Small intestine (tissue), 7 donors: Measurements from ENCODE around the gene SLC9A9. TPM values are rescaled to one million over a fixed set of nuclear protein-coding genes. Genes with fewer than 3 reads are reported as not detected.

Source experiments
- DNase-seq, 2 donors: peaks; one replicate each; pipeline versions ENCODE4 v3.0.0 to v3.0.0-alpha.2; 2013
- FAIRE-seq: peaks from 2 replicates; lab custom pipeline; 2012; peaks lifted over from hg19 to GRCh38; lab: Jason Lieb, UNC
- H3K27ac ChIP-seq, 3 donors: one replicate each; pipeline ENCODE4 v1.5.1; 2013; ENCODE audit warnings: low read length in 2 of 3, mild to moderate bottlenecking in 2 of 3, control low read depth in 1 of 3, inconsistent platforms in 1 of 3, low read depth in 1 of 3, moderate library complexity in 1 of 3
- H3K27me3 ChIP-seq, 3 donors: one replicate each; pipeline ENCODE4 v1.6.1; 2013; ENCODE audit warnings: low read length in 3 of 3, inconsistent platforms in 1 of 3; ENCODE audit not compliant: control insufficient read depth in 3 of 3, insufficient read depth in 3 of 3
- H3K36me3 ChIP-seq, 3 donors: one replicate each; pipeline ENCODE4 v1.6.1; 2013; ENCODE audit warnings: low read length in 3 of 3, inconsistent platforms in 1 of 3, low read depth in 1 of 3, mild to moderate bottlenecking in 1 of 3, moderate library complexity in 1 of 3; ENCODE audit not compliant: control insufficient read depth in 3 of 3, insufficient read depth in 2 of 3
- H3K4me1 ChIP-seq, 3 donors: one replicate each; pipeline ENCODE4 v1.6.1; 2013; ENCODE audit warnings: low read length in 2 of 3, inconsistent platforms in 1 of 3, low read depth in 1 of 3, mild to moderate bottlenecking in 1 of 3, moderate library complexity in 1 of 3; ENCODE audit not compliant: control insufficient read depth in 3 of 3, insufficient read depth in 2 of 3
- H3K4me3 ChIP-seq, 3 donors: one replicate each; pipeline ENCODE4 v1.5.1; 2013; ENCODE audit warnings: low read length in 3 of 3, control low read depth in 1 of 3, inconsistent platforms in 1 of 3, low read depth in 1 of 3, mild to moderate bottlenecking in 1 of 3, moderate library complexity in 1 of 3
- H3K9me3 ChIP-seq, 2 donors: one replicate each; pipeline ENCODE4 v1.6.1; 2013; ENCODE audit warnings: low read depth in 1 of 2, low read length in 1 of 2; ENCODE audit not compliant: control insufficient read depth in 2 of 2, insufficient read depth in 1 of 2
- WGBS, 3 donors: extraction: QIAGEN DNeasy Blood & Tissue Kit; methylation state at CpG; one replicate each; pipeline ENCODE4 v1.1.7; 2013; 5-methylcytosine and 5-hydroxymethylcytosine counted together
- polyA plus RNA-seq, 4 donors: library from polyadenylated mRNA; stranded (reverse) in 3 of 4; unstranded in 1 of 4; fragments of 200-250 nt in 3 of 4; fragments of 120-200 nt in 1 of 4; gene quantifications; one replicate each; pipeline versions ENCODE4 v1.2.1 to v1.2.3, GENCODE V29; 2013
- donor health status: healthy with polysubstance abuse.
- donor health status: control.
- donor health status: control.
- donor health status: Bipolar disorder and iron deficiency.
- donor health status: healthy.

SLC9A9 gene
- polyA plus RNA-seq, 4 donors = 1.4 to 4.6 (median 4.1) TPM; not detected in 1

GRCh38 chr3:143482106-143483088 lies 365.9 kb downstream of the SLC9A9 start:
- WGBS, 3 donors = 74 to 82% (median 78%) methylated on average over 8 of the region's 8 CpGs
- FAIRE-seq = no peak

GRCh38 chr3:143480344-143480743 lies 367.9 kb downstream of the SLC9A9 start:
- Histone ChIP-seq H3K9me3 (no peaks in the 10 kb centered on the region), H3K27me3 (no peaks in the 10 kb centered on the region), H3K27ac (no peak overlapping the region), H3K4me3 (no peak overlapping the region), H3K36me3 (no peaks in the 10 kb centered on the region), H3K4me1 (peaks cover 0 to 10% (median 0%) of the 10 kb centered on the region in 3 donors)
- DNase-seq (peak; percentile 59 to 79), FAIRE-seq (no peak)
- WGBS, 3 donors = 16 to 48% (median 18%) methylated on average over 5 of the region's 5 CpGs

More at GRCh38 chr3:143482106-143483088, 365.9 kb downstream of the SLC9A9 start:
- Histone ChIP-seq H3K27me3 (no peaks in the 10 kb centered on the region), H3K4me3 (no peak overlapping the region), H3K9me3 (no peaks in the 10 kb centered on the region), H3K4me1 (peaks cover 0 to 10% (median 0%) of the 10 kb centered on the region in 3 donors), H3K36me3 (no peaks in the 10 kb centered on the region), H3K27ac (no peak overlapping the region)
- DNase-seq = no peak

GRCh38 chr3:143479727-143480126 lies 368.5 kb downstream of the SLC9A9 start:
- no peak for FAIRE-seq
- H3K27me3 ChIP-seq = no peaks in the 10 kb centered on the region
- H3K4me3 ChIP-seq = no peak overlapping the region
- H3K27ac ChIP-seq = no peak overlapping the region
- DNase-seq = no peak
- no peaks in the 10 kb centered on the region for H3K36me3 ChIP-seq
- no peaks in the 10 kb centered on the region for H3K9me3 ChIP-seq
- WGBS, 3 donors = 45 to 72% (median 59%) methylated on average over 1 of the region's 1 CpG
- peaks cover 0 to 10% (median 0%) of the 10 kb centered on the region in 3 donors for H3K4me1 ChIP-seq

GRCh38 chr3:143478115-143478693 lies 370.1 kb downstream of the SLC9A9 start:
- 48 to 59% (median 49%) methylated on average over 3 of the region's 3 CpGs for WGBS, 3 donors
- DNase-seq (no peak), FAIRE-seq (no peak)
- no peaks in the 10 kb centered on the region for H3K27me3 ChIP-seq
- H3K27ac ChIP-seq = no peak overlapping the region
- H3K36me3 ChIP-seq = no peaks in the 10 kb centered on the region
- H3K9me3 ChIP-seq = no peaks in the 10 kb centered on the region
- H3K4me1 ChIP-seq = peaks cover 0 to 13% (median 0%) of the 10 kb centered on the region in 3 donors
- no peak overlapping the region for H3K4me3 ChIP-seq

GRCh38 chr3:143476965-143477640 lies 371.2 kb downstream of the SLC9A9 start:
- no peaks in the 10 kb centered on the region for H3K27me3 ChIP-seq
- DNase-seq (no peak), FAIRE-seq (no peak)
- H3K4me1 ChIP-seq = peaks cover 0 to 13% (median 0%) of the 10 kb centered on the region in 3 donors
- H3K27ac ChIP-seq = no peak overlapping the region
- no peaks in the 10 kb centered on the region for H3K9me3 ChIP-seq
- no peaks in the 10 kb centered on the region for H3K36me3 ChIP-seq
- no peak overlapping the region for H3K4me3 ChIP-seq
- 80 to 88% (median 86%) methylated on average over 7 of the region's 7 CpGs for WGBS, 3 donors

- Histone ChIP-seq H3K27me3 (no peaks in the 10 kb centered on the region), H3K4me3 (no peak overlapping the region), H3K9me3 (no peaks in the 10 kb centered on the region), H3K36me3 (no peaks in the 10 kb centered on the region), H3K4me1 (peaks cover 0 to 13% (median 0%) of the 10 kb centered on the region in 3 donors), H3K27ac (no peak overlapping the region)
- DNase-seq = no peak
- WGBS, 3 donors = 77 to 82% (median 79%) methylated on average over 3 of the region's 3 CpGs
- no peak for FAIRE-seq
Measured at GRCh38 chr3:143475981-143476380, 372.3 kb downstream of the SLC9A9 start.

GRCh38 chr3:143472731-143473523 lies 375.3 kb downstream of the SLC9A9 start:
- Histone ChIP-seq H3K36me3 (no peaks in the 10 kb centered on the region), H3K4me1 (peaks cover 0 to 3% (median 0%) of the 10 kb centered on the region in 3 donors), H3K27ac (no peak overlapping the region), H3K27me3 (no peaks in the 10 kb centered on the region), H3K9me3 (no peaks in the 10 kb centered on the region), H3K4me3 (no peak overlapping the region)
- DNase-seq = no peak
- no peak for FAIRE-seq
- 92 to 97% (median 95%) methylated on average over 7 of the region's 7 CpGs for WGBS, 3 donors
